Endometrial microvascular endothelial cells (primary cell): ENCODE measurements around the gene TBCA. TPM values are rescaled to one million over a fixed set of nuclear protein-coding genes. Genes with fewer than 3 reads are reported as not detected.
"Not testable (repeated sequence)": the region's sequence is repeated elsewhere in the genome, so short reads cannot be mapped to it uniquely, and the experiment has no call there.

Experiments used
- in situ Hi-C: cut with HindIII; loops from 2 replicates; pipeline ENCODE4 v1.10.0; 2017; ENCODE audit warnings: low sequenced_read_pairs, low pct_unique_long_range_greater_than_20kb; ENCODE audit errors: inconsistent ontology term
- total RNA-seq: library from RNA; depleted of rRNA; stranded (reverse); fragments of >200 nt; gene quantifications from one replicate; pipeline ENCODE4 v1.2.3, GENCODE V29; 2015; ENCODE audit errors: inconsistent ontology term

Gene TBCA
- total RNA-seq, 1 donor from 2014 or later = 93.9 TPM

DNA sequence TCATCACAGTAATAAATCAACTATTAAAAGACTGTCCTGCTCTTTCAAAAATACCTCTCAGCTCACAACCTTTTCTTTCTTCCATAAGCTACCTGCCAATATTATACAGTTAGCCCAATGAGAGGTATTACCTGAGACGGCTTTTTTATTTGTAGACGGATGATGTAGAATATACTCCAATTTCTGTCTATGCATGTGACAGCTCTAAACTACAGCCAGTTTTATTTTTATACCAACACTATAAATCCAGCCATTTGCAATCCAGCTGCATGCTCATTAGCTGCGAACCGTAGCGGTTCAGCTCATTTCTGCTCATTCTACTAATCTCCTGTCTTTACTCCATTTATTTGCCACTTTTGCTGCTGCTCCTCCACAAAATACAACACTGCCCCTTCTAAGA is 51.2 kb downstream of the TBCA start:
- in situ Hi-C loops = no loop called here

DNA sequence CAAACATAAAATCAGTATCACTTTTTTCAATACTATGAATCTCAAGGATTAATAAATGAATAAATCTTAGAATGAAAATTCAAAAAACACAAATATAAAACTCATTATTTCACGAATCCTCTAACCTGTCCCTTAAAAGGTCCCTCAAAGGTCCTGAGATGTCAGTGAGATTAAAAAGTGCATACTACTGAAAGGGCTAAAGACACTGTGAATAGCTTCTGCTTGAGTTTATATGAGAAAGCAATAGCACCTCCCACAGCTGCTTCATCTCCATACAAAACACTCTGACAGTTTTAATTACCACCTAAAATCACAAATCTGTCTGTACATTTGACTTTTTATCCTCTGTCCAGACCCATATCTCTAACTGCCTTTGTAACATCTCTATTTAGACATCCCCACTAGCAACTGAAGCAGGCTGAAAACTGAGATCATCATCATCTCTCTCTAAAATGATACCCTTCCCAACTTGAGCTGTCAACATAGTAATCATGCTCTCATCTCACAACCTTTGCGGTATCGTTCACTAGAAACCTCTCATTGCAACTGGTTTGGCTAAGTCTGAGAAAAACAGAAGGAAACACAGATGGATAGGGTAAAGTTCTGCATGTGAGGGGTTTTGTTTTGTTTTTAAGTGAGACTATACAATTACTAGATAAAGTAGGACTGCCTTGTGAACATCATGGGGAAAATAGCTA is 56.3 kb downstream of the TBCA start:
- in situ Hi-C loops = no loop called here

DNA sequence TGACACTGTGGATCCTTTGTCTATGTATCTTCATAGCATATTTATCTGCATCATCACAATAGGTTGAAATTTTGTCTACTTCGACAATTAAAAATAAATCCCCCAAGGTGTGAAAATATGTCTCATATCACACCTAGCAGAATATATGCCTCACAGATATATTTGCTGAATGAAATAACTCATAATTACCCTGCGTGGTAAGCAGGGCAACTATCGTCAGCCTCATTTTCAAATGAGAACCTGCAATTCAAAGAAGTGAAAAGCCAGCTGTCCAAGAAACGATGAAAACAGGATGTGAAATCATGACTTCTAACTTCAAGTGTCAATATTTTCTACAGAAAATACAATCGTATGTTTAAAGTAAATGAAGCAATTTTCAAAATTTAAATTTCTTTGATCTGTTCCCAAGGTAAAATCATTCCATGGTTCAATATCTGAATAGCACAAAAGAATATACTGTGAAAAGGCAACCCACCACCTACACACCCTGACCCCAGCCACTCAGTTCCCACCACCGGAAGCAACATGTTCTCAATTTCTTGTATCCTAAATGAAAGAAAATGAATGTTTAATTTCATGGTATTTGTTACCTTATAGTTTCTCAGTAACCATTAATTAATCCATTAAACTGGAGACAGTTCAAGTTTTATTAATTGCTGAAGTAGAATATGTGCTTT is 57.1 kb downstream of the TBCA start:
- in situ Hi-C loops = no loop called here

DNA sequence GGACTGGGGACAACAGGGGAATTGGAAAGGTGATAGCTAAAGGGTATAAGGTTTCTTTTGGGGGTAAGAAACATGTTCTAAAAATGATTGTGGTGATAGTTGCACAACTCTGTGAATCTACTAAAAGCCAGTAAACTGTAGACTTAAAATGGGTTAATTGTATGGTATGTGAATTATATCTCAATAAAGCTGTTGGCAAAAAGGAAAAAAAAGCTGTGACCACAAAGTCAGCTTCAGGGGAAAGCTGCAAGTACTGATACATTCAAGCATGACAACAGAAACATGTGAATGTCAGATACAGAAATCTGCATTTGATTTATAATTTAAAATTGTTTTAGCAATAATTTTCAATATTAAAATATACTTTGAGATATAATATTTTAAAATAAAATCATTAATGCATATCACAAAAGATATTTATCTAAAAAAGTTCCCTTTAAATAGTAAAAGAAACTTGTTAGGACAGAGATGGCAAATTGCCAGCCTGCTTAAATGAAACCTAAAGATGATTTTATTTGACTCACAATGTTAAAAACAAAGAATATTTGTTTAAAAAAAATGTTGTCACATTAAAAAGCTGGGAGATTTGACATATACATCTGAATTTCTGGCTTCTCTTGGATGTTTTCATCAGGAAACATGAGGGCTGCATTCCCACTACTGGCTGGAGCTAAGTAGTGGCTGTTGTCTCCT is 66.0 kb downstream of the TBCA start:
- in situ Hi-C loops = no loop called here

DNA sequence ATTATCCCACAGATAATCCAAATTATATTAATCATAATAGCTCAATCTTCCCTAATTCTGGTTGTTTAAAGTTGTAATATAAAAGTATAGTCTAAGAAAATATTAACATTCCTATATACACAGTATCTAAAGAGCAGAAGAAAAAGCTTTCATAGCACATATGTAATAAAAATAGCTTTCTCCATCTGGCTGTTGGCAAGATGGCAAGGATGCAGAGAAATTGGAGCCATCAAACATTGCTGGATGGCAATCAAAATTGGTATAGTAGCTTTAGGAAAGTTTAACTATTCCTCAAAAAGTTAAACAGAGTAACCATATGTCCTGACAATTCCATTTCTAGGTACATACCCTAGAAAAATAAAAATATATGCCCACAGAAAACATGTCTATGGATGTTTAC is 66.8 kb downstream of the TBCA start:
- in situ Hi-C loops = no loop called here

DNA sequence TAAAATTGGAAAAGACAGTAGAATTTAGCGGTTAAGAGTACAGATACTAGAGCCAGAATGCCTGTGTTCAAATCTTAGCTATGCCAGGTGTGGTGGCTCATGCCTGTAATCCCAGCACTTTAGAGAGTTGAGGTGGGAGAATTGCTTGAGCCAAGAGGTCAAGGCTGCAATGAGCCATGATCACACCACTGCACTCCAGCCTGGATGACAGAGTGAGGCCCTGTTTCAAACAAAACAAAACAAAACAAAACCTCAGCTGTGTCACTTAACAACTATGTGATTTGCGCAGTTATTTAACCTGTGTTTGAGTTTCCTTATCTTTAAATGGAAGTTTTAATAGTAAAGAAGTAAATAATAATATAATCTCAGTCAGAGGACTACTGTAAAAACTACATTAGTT is 68.3 kb downstream of the TBCA start:
- in situ Hi-C loops = no loop called here

DNA sequence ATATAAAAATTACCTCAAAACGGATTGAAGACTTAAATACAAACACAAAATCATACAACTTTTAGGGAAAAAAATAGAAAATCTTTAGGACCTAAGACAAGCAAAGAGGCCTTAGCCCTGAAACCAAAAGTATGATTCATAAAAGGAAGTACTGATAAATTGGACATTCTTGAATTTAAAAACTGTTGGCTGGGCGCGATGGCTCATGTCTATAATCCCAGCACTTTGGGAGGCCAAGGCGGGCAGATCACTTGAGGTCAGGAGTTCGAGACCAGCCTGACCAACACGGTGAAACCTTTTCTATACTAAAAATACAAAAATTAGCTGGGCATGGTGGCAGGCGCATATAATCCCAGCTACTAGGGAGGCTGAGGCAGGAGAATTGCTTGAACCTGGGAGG is 76.6 kb downstream of the TBCA start:
- in situ Hi-C loops = not testable (repeated sequence)

DNA sequence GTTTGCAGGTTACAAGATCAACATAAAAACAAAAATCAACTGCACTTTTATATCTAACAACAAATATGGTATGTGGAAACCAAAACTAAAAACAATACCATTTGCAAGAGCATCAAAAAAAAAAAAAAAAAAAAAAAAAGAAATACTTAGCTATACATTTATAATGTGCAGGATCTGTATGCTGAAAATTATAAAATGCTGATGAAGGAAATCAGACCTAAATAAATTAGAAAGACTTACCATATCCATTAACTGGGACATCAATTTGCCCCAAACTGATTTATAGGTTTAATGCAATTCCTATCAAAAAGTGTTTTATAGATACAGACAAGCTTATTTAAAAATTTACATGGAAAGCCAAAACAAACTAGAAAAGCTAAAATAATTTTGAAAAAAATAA is 77.2 kb downstream of the TBCA start:
- in situ Hi-C loops = no loop called here

DNA sequence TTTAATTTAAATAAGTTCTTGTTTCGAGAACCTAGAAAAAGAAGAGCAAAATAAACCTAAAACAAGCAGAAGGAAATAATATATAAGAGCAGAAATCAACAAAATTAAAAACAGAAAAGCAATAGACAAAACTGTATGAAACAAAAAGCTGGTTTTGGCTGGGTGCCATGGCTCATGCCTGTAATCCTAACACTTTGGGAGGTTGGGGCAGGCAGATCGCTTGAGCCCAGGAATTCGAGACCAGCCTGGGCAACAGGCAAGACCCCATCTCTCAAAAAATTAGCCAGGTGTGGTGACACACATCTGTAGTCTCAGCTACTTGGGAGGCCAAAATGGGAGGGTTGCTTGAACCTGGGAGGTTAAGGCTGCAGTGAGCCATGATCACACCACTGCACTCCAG is 78.4 kb downstream of the TBCA start:
- in situ Hi-C loops = no loop called here

DNA sequence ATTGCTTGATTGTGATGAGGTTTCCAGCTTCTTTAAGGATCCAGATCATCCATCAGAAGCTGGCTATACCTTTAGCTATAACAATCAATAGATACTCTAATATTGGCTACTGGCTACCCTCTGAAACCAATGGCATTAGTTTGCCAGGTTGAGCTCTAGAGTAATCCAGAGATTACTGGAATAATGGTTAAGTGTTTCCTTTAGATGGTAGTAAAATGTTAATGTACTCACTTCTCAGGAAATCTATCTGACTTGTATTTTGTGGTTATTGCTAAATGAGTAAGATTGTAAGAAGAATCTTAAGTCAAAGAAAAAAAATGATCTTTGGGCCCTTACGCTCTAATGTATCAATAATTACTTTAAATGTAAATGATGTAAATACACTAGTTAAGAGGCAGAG is 80.0 kb downstream of the TBCA start:
- in situ Hi-C loops = no loop called here

DNA sequence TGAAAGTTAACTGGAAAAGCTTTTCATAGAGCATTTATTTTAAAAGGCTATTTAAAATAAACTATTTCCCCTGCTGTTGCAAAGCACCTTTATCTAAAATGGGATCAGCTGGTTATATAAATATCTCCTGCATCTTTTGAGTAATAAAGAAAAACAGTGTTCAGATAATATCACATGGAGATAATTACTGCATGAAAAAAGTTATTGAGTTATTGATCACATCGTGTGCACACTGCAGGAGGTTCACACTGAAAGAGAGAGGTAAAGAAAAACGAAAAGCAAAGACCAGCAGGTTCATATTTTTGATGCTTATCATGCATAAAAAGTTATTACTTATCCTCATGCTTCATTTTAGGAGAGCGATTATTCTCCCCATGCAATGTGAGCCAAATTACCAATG is 82.2 kb downstream of the TBCA start:
- in situ Hi-C loops = no loop called here

DNA sequence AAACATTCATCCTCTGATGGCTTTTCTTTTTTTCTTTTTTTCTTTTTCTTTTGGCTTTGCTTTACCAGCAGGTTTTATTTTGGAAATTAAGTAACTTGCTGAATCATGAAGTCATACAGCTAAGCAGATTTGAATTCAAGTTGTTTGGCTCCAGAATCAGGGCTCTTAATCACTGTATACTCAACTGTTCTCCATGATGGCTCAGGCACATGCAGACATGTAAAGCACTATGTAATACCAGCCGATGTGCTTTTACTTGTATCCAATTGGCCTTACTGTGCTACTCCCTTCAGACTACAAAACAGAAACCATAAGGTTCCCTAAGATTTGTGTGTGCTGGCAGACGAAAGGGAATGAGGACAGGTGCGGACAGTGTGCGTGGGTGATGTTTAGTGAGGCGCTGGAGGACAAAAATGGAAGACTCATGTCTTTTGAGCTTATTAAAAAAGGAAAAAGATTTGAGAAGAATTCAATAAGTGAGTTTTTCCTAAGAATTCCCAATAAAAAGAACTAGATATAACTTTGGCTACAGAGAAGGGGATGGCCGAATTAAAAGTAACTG is 92.9 kb downstream of the TBCA start:
- in situ Hi-C loops = no loop called here

DNA sequence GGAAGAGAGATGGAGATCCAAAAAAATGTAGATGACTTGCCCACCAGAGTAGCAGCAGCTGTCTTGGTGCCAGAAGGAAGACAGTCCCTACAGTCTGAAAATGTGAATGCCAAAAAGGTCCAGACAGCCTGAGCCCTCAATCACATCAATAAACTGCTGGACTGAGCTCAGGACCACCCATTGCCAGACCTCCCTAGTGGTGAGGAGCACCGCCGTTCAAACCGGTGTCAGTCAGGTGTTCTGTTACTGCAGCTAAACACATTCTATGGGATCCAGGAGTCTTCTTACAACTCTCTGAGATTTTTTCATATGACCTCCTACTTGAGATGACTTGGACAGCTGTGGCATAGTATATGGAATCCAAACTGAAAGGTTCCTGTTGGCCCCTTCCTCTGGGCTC is 105.6 kb downstream of the TBCA start:
- in situ Hi-C loops = no loop called here

DNA sequence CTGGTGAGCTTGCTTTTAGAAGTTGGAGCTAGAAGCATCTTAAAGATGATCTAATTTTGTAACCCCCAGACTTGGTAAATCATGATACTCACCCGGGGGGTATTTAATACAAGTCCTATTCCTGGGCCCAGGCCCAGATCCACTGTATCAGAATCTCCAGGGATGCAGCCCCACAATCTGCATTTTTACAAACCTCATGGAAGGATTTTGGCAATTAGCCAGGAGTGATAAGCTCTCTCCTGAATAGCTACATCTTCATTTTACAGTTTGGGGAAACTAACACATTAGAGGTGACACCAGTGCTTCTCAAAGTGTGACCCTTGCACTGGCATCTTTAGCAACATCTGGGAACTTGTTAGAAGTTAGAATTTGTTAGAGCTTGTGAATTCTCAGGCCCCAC is 106.5 kb downstream of the TBCA start:
- in situ Hi-C loops = no loop called here

DNA sequence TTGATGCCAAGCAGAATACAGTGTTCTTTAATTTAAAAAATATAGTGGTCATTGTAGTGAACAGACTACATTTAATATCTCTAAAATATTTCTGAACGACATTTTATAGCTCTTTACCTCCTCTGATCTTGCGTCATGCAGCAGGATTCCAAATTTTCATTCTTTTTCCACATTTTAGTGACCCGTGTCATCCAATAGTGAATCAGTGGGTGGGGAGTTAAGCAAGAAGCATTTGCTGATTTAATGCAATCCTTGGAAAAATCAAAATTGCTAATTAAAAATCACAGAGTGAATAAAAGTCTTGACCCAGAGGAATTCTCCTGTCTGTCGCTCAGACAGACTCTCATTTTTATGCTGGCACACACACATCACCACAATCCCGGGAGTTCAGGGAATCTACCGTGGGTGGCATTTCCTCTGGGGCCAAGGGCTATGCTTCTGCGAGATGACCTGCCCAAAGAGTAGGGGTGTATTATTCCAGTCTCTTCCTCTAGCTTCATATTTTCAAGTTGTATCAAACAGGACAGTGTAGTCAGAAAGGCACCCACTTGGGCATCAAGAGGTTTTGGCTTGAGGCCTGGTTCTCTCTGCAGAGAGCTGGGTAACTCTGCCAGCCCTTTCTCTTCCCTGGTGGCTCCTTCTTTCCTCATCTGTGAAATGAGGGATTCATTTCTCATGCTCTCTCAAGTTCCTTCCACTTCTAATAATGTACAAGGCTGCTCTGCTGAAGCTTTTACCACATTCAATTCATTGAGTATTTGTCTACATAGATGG is 112.9 kb downstream of the TBCA start:
- in situ Hi-C loops = no loop called here

DNA sequence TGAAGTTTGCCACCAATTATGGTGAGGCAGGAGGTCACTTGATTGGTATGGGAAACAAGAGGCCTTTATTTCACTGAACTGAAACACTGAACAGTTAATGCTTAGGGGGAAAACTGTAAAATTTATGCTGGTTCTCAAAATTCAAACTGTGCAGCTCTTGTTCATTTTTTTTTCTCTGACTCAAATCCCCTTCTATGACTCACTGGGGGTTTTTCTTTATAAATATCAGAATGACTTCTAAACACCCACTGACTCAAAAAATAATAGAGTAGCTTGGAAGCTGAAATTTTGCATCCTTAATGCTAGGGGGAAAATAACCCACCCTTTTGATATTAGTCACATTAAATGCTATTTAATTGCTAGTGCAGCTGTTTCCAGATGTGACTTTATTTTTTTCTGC is 113.5 kb downstream of the TBCA start:
- in situ Hi-C loops = no loop called here

DNA sequence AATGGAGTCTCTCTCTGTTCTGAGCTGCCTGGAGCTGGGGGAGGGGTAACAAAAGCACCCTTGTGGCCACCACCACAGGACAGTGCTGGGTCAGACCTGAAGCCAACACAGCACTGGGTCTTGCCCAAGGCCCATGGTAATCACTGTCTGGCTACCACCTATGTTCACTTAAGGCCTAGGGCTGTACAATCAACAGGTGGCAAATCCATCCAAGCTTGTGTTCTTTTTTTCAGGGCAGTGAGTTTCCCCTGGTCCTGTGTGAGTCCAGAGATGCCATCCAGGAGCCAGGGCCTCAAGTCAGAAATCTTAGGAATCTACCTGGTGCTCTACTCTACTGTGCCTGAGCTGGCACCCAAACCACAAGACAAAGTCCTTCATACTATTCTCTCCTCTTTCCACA is 117.5 kb downstream of the TBCA start:
- in situ Hi-C loops = no loop called here

DNA sequence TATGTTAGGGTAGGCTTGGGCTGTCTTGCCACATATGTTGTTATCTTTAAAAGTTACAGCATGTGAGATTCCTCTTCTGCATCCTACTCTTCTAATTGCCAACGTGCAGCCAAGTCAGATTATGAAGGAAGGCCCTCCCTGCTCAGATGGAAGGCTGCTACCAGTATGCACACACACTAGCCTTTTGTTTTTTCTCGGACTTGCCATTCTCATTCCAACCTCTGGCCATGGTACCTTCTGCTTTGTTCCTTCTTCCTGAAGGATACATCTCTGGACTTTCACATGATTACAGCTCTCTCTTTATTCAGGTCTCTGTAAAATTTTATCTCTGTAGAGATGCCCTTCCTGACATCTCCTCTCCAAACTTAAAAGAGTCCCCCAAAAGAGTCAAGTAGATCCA is 124.8 kb downstream of the TBCA start:
- in situ Hi-C loops = no loop called here

DNA sequence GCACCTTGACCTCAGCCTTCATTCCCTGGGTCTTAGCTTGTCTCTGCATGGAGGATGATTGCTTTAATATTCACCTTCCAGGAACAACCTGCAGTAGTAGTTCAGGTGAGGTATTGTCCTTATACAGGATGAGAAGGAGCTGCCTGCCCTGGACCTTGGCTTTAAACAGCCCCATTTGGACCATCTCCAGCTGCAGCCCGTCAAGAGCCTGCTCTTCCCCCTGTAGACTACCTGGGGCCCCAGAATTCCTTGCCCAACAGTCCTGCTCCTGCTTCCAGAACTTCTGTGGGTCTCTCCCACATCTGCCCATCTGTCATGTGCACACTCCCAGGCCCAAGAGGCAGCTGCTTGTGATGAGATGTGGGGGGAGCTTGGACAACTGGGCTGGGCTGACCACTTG is 125.5 kb downstream of the TBCA start:
- in situ Hi-C loops = no loop called here
